Measurements from ENCODE around the gene FRS2.

DNA sequence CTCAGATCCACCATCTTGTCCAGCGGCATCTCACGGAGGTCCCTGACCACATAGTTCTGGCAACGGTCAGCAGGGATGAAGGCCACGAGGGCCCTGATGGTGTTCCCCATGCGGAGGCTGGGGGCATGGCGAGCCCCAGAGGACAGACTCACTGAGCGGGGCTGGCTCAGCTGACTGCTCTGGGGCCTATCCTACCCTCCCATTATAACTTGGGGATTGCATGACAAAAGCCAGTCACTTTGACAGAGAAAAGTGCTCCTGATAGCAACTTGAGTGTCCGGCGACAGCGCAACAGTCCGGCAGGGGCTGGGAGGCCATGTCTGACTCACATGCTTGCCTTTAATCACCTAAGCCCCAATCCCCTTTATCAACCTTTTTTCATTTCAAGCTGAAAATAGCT, 140.5 kb downstream of the FRS2 start, which contains the start of gene LRRC10:
- TF ChIP-seq POLR2A (IDR thresholded peaks at IDR 0.05): no peak
- TF ChIP-seq, protein P1, sequence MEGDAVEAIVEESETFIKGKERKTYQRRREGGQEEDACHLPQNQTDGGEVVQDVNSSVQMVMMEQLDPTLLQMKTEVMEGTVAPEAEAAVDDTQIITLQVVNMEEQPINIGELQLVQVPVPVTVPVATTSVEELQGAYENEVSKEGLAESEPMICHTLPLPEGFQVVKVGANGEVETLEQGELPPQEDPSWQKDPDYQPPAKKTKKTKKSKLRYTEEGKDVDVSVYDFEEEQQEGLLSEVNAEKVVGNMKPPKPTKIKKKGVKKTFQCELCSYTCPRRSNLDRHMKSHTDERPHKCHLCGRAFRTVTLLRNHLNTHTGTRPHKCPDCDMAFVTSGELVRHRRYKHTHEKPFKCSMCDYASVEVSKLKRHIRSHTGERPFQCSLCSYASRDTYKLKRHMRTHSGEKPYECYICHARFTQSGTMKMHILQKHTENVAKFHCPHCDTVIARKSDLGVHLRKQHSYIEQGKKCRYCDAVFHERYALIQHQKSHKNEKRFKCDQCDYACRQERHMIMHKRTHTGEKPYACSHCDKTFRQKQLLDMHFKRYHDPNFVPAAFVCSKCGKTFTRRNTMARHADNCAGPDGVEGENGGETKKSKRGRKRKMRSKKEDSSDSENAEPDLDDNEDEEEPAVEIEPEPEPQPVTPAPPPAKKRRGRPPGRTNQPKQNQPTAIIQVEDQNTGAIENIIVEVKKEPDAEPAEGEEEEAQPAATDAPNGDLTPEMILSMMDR (IDR thresholded peaks at IDR 0.05): no peak
